Mucosa of rectum (tissue), 2 donors: ENCODE results near the gene CACNA1A.
"Not testable (repeated sequence)": the region's sequence is repeated elsewhere in the genome, so short reads cannot be mapped to it uniquely, and the experiment has no call there.

ENCODE experiments used
- H3K27ac ChIP-seq, 2 donors: one replicate each; pipeline ENCODE4 v1.7.0; 2013; ENCODE audit warnings: inconsistent platforms in 2 of 2, low read depth in 2 of 2, low read length in 2 of 2
- H3K27me3 ChIP-seq, 2 donors: one replicate each; pipeline ENCODE4 v1.7.0; 2013; ENCODE audit warnings: low read length in 2 of 2; ENCODE audit not compliant: control insufficient read depth in 2 of 2, insufficient read depth in 2 of 2
- H3K36me3 ChIP-seq, 2 donors: one replicate each; pipeline ENCODE4 v1.7.0; 2013; ENCODE audit warnings: low read length in 2 of 2; ENCODE audit not compliant: control insufficient read depth in 2 of 2, insufficient read depth in 2 of 2
- H3K4me1 ChIP-seq, 2 donors: one replicate each; pipeline ENCODE4 v1.7.0; 2013; ENCODE audit warnings: low read length in 2 of 2, mild to moderate bottlenecking in 1 of 2; ENCODE audit not compliant: control insufficient read depth in 2 of 2, insufficient read depth in 2 of 2
- H3K4me3 ChIP-seq, 2 donors: one replicate each; pipeline ENCODE4 v1.7.0; 2013; ENCODE audit warnings: low read length in 2 of 2
- H3K9ac ChIP-seq, 2 donors: one replicate each; pipeline ENCODE4 v1.7.0; 2013; ENCODE audit warnings: low read length in 2 of 2, low read depth in 1 of 2, mild to moderate bottlenecking in 1 of 2
- H3K9me3 ChIP-seq, 2 donors: one replicate each; pipeline ENCODE4 v1.7.0; 2013; ENCODE audit warnings: low read length in 2 of 2; ENCODE audit not compliant: control insufficient read depth in 2 of 2
- donor health status: healthy.
- donor health status: Normal muscosa, but diverticular disease.

The CACNA1A gene

DNA sequence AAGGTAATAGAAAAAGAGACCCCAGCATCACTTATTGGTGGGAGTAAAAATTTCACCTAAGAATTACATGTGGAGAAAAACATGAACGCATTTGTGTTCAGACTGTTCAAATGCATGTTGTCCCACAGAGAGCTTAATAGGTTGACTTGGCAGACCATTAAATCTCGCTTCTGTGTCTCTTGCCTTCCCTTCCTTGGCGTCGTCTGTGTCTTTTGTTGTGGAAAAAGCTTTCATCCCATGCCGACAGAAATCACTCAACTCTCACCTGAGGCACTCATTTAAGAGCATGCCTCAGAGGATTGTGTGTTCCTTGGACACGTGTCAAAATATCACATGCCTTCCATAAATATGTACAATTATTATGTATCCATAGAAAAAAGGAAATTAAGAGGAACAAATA, 24.4 kb upstream of the CACNA1A start:
- Histone ChIP-seq H3K4me1 (no peaks in the 10 kb centered on the region), H3K4me3 (no peak overlapping the region), H3K9me3 (no peaks in the 10 kb centered on the region), H3K27me3 (no peaks in the 10 kb centered on the region), H3K36me3 (no peaks in the 10 kb centered on the region), H3K27ac (no peak overlapping the region), H3K9ac (no peak overlapping the region)

DNA sequence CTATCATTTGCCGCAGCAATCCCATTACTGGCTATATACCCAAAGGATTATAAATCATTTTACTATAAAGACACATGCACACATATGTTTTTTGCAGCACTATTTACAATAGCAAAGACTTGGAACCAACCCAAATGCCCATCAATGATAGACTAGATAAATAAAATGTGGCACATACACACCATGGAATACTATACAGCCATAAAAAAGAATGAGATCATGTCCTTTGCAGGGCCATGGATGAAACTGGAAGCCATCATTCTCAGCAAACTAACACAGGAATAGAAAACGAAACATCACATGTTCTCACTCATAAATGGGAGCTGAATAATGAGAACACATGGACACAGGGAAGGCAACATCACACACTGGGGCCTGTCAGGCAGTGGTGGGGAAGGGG, 23.4 kb upstream of the CACNA1A start:
- H3K9me3 ChIP-seq, H3K9ac ChIP-seq, H3K4me3 ChIP-seq, H3K4me1 ChIP-seq, H3K27me3 ChIP-seq, H3K27ac ChIP-seq, H3K36me3 ChIP-seq: not testable (repeated sequence)

DNA sequence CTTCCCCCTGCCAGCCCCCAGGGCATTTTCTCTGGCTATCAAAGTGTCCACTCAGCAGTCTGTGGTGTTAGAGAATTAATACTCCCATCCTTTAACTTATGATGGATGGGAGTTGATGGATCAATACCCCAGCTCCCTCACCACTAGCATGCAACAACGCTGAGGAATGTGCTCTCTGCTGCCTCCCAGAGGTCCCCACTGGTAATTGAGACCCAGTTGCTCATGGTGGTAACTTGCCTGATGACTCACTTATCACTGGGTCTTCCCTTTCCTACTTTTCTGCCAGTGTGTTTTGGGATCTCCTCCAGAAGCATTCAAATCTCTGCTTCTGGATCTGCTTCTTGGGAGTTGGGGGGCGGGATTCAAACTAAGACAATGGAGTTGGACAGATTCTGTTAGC, 20.3 kb upstream of the CACNA1A start:
- Histone ChIP-seq H3K27ac (no peak overlapping the region), H3K4me1 (no peaks in the 10 kb centered on the region), H3K9ac (no peak overlapping the region), H3K27me3 (no peaks in the 10 kb centered on the region), H3K4me3 (no peak overlapping the region), H3K9me3 (peaks cover 0 to 2% of the 10 kb centered on the region in 2 donors), H3K36me3 (no peaks in the 10 kb centered on the region)

DNA sequence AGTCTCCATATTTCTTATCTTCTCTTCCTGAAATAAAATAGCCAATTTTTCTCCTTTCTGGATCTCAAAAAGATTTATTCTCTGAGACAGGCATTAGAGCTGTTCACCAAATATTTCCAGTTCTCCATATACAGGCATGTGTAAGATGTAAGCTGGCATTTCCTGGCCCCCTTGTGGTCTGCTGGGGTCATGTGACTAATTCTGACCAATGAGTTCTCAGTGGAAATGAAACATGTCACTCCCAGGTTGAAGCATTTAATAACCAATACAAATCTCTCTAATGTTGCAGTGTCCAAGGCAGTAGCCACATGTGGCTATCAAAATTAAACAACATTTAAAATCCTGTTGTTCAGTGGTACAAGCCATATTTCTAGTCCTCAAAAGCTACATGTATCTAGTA, 14.8 kb upstream of the CACNA1A start:
- no peak overlapping the region for H3K4me3 ChIP-seq
- peaks cover 0 to 2% of the 10 kb centered on the region in 2 donors for H3K9me3 ChIP-seq
- H3K27ac ChIP-seq = no peak overlapping the region
- no peaks in the 10 kb centered on the region for H3K4me1 ChIP-seq
- H3K27me3 ChIP-seq = no peaks in the 10 kb centered on the region
- H3K36me3 ChIP-seq = no peaks in the 10 kb centered on the region
- H3K9ac ChIP-seq = no peak overlapping the region

DNA sequence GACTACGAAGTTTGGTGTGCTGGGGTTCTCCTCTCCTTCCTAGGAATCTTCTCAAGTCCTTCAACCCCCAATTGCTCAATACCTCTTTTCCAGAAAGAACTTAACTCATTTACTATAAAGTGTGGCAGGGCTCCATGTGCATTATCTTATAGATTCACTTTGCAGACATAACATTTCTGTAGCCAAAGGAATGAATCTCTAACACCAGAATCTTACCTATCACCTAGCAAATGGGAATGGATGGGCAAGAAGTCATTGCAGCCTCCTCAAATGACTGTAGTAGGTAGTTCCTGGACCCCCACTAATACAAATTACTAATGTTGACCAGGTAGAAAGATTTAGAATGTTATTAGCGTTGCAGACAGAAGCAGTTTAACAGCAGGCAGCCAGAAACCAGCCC, 5.7 kb upstream of the CACNA1A start:
- Histone ChIP-seq H3K36me3 (no peaks in the 10 kb centered on the region), H3K27ac (no peak overlapping the region), H3K9me3 (no peaks in the 10 kb centered on the region), H3K4me1 (no peaks in the 10 kb centered on the region), H3K9ac (no peak overlapping the region), H3K27me3 (peaks cover 12 to 15% of the 10 kb centered on the region in 2 donors), H3K4me3 (no peak overlapping the region)

DNA sequence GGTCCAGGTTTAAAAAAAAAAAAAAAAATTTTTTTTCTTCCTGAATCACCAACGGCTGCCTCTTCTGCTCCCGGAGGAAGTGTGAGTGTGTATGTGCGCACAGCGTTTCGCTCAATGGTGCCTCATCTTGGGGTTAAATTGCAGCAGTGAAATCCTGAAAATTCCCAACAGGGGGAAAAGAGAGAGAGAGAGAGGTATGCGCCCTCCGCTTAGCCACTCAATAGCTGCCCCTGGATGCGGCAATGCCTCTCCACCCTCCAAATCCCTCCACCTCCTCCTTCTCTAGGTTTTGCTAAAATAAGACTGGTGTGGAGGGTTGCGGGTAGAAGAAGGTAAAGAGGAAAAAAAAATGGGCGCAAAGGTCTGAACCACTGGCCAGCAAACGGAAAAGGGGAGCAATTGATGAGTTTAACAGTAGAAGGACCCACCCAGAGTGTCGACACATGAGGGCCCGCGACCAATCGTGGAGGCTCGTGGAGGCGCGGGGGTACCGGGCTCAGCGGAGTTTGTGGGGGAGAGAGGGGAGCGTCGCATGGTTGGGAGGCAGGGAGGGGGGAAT, 853 bp upstream of the CACNA1A start:
- no peak overlapping the region for H3K27ac ChIP-seq
- no peaks in the 10 kb centered on the region for H3K4me1 ChIP-seq
- H3K27me3 ChIP-seq = peaks cover 20% of the 10 kb centered on the region in 2 donors
- H3K36me3 ChIP-seq = no peaks in the 10 kb centered on the region
- H3K9ac ChIP-seq = no peak overlapping the region
- no peaks in the 10 kb centered on the region for H3K9me3 ChIP-seq
- no peak overlapping the region for H3K4me3 ChIP-seq

DNA sequence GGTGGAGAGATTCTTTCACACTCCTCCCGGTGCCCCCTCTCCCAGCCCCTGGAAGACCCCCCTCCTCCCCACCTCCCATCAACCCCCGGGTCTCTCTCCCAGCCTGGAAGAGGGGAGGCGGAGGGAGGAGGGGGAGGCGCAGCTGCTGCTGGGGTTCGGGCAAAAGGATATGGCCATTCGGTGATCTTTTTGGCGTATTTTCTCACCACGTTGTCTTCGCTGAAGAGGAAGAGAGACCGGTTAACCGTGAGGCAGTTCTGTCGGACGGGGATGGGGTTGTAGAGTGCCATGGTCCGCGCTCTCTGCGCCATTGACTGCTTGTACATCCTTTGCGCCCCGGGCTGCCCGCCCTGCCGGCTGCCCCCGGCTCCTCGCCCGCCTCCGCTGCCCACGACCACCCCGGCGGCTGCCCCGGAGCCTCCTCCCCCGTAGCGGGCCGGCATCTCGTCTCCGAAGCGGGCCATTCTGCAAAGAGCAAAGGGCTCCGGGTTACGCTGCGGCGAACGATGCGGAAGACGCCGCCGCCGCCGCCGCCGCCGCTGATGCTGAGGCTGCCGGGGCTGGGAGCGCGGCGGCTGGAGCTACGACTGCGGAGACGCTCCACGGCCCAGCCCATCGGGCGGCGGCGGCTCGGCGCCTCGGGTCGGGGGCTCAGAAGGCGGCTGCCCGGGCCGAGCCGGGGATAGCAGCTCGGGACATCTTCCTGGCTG, 363 bp downstream of the CACNA1A start:
- H3K9ac ChIP-seq = no peak overlapping the region
- H3K36me3 ChIP-seq = no peaks in the 10 kb centered on the region
- H3K4me3 ChIP-seq = no peak overlapping the region
- H3K9me3 ChIP-seq = no peaks in the 10 kb centered on the region
- no peak overlapping the region for H3K27ac ChIP-seq
- peaks cover 17 to 20% of the 10 kb centered on the region in 2 donors for H3K27me3 ChIP-seq
- no peaks in the 10 kb centered on the region for H3K4me1 ChIP-seq

DNA sequence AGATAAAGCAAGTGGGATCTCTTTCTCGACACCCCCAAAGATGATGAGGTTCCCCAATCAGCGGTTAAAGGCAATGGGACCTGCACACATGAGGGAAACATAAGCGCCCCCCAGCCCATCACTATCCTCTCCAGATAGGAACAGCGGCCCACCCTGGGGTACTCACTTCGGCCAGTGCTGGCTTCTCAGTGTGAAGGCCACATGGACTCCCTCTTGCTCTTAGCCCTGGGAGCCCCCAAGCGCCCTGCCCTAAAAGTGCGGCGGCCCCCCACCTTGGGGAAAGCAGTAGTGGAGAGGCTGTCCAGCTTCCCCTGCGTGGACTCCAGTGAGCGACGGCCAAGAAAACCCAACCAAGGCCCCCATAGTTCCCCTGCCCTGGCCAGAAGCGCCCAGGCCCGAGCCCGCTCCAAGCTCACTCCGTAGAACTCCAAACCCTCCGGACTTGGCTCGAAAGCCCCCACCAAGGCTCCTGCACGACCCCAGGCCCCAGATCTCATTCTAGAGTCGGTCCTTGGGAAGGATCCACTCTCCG, 1.0 kb downstream of the CACNA1A start:
- no peaks in the 10 kb centered on the region for H3K36me3 ChIP-seq
- no peak overlapping the region for H3K27ac ChIP-seq
- no peaks in the 10 kb centered on the region for H3K4me1 ChIP-seq
- H3K9ac ChIP-seq = no peak overlapping the region
- no peaks in the 10 kb centered on the region for H3K9me3 ChIP-seq
- peaks cover 17 to 20% of the 10 kb centered on the region in 2 donors for H3K27me3 ChIP-seq
- H3K4me3 ChIP-seq = no peak overlapping the region

DNA sequence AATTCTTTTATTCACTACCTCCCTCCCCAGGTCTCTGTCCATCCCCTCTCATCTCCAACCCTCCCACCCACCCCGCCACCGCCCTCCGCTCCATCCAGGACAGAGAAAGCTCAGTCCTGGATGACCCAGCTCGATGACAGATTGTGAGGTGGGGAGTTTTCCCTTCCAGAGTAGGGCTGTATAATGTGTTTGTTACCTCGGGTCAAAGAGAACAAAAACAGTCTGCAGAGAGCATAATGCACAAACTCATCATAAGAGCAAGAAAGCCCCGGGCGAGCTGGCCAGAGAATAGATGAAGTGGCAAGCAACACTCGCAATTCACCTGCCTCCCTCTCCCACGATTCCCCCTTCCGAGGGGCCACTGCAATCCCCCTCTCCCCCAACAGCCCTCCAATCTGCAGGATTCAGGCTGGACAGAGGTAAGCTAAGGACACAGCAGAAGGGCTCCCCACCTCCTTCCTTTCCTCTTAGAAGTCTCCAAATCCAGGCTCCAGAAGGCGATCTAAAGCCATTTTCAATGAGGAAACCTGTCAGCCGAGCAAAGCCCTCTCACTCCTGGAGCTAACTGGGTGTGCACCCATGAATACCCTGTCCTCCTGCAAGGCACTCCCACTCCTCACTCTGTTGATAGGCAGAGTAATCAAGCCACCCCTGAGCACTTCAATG, 2.6 kb downstream of the CACNA1A start:
- Histone ChIP-seq H3K4me1 (no peaks in the 10 kb centered on the region), H3K27me3 (peaks cover 17 to 20% of the 10 kb centered on the region in 2 donors), H3K4me3 (no peak overlapping the region), H3K27ac (no peak overlapping the region), H3K9me3 (no peaks in the 10 kb centered on the region), H3K36me3 (no peaks in the 10 kb centered on the region), H3K9ac (no peak overlapping the region)

DNA sequence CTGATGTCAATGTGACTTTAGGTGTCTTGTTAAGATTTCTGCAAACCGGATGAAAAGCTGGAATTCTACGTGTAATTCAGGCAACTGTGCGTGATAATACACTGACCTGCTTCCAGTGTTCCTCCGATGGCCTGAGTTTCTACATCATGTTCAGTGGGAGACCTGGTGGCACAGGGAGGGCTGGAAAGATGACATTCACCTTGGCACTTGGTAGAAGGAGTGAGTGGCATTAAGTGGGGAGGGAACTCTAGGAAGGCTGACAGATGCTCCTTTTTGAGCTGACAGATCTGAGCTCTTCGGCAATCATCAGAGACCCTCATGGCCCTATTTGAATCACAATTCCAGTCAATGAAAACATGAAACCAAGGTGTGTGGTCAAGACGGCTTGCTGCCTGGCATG, 4.0 kb downstream of the CACNA1A start:
- Histone ChIP-seq H3K9ac (no peak overlapping the region), H3K4me3 (no peak overlapping the region), H3K36me3 (no peaks in the 10 kb centered on the region), H3K27me3 (peaks cover 8 to 10% of the 10 kb centered on the region in 2 donors), H3K9me3 (no peaks in the 10 kb centered on the region), H3K4me1 (no peaks in the 10 kb centered on the region), H3K27ac (no peak overlapping the region)
